SK-N-SH treated with all-trans-retinoic acid at 6 μM for 48 hours (cell line): Measurements from ENCODE around the gene KIFAP3.
"Not testable (repeated sequence)": the region's sequence is repeated elsewhere in the genome, so short reads cannot be mapped to it uniquely, and the experiment has no call there.

Experiments used
- ISL1 ChIP-seq: fragments of 250-450 bp; sonication (Bioruptor Pico); IDR thresholded peaks from 2 replicates; pipeline ENCODE4 v2.1.2; 2022; ENCODE audit warnings: mild to moderate bottlenecking, moderate library complexity
- RARB ChIP-seq: fragments of 250-450 bp; sonication (Bioruptor Pico); IDR thresholded peaks from 2 replicates; pipeline ENCODE4 v1.8.0; 2021; ENCODE audit warnings: mild to moderate bottlenecking, moderate library complexity
- TF ChIP-seq, protein P1 (sequence below): fragments of 250-450 bp; sonication (Bioruptor Pico); IDR thresholded peaks from 2 replicates; pipeline ENCODE4 v1.5.0; 2020; ENCODE audit warnings: mild to moderate bottlenecking, moderate library complexity

DNA sequence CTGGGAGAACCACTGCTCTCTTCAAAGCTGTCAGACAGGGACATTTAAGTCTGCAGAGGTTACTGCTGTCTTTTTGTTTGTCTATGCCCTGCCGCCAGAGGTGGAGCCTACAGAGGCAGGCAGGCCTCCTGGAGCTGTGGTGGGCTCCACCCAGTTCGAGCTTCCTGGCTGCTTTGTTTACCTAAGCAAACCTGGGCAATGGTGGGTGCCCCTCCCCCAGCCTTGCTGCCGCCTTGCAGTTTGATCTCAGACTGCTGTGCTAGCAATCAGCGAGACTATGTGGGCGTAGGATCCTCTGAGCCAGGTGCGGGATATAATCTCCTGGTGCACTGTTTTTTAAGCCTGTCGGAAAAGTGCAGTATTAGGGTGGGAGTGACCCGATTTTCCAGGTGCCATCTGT, 38.6 kb upstream of the KIFAP3 start:
- not testable (repeated sequence) for TF ChIP-seq RARB (CRISPR knock-in tag); ISL1
- TF ChIP-seq, protein P1, sequence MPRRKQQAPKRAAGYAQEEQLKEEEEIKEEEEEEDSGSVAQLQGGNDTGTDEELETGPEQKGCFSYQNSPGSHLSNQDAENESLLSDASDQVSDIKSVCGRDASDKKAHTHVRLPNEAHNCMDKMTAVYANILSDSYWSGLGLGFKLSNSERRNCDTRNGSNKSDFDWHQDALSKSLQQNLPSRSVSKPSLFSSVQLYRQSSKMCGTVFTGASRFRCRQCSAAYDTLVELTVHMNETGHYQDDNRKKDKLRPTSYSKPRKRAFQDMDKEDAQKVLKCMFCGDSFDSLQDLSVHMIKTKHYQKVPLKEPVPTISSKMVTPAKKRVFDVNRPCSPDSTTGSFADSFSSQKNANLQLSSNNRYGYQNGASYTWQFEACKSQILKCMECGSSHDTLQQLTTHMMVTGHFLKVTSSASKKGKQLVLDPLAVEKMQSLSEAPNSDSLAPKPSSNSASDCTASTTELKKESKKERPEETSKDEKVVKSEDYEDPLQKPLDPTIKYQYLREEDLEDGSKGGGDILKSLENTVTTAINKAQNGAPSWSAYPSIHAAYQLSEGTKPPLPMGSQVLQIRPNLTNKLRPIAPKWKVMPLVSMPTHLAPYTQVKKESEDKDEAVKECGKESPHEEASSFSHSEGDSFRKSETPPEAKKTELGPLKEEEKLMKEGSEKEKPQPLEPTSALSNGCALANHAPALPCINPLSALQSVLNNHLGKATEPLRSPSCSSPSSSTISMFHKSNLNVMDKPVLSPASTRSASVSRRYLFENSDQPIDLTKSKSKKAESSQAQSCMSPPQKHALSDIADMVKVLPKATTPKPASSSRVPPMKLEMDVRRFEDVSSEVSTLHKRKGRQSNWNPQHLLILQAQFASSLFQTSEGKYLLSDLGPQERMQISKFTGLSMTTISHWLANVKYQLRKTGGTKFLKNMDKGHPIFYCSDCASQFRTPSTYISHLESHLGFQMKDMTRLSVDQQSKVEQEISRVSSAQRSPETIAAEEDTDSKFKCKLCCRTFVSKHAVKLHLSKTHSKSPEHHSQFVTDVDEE (CRISPR knock-in tag) = not testable (repeated sequence)
